GM18868 (cell line): ENCODE data around the gene TCF25.
"Not testable (repeated sequence)": the region's sequence is repeated elsewhere in the genome, so short reads cannot be mapped to it uniquely, and the experiment has no call there.

Source experiments
- ATAC-seq: cut with Tn5 transposase; IDR thresholded peaks from one replicate; pipeline ENCODE4 v1.9.1; 2021; ENCODE audit warnings: mild to moderate bottlenecking, moderate library complexity; ENCODE audit not compliant: unreplicated experiment

TCF25 gene, protein sequence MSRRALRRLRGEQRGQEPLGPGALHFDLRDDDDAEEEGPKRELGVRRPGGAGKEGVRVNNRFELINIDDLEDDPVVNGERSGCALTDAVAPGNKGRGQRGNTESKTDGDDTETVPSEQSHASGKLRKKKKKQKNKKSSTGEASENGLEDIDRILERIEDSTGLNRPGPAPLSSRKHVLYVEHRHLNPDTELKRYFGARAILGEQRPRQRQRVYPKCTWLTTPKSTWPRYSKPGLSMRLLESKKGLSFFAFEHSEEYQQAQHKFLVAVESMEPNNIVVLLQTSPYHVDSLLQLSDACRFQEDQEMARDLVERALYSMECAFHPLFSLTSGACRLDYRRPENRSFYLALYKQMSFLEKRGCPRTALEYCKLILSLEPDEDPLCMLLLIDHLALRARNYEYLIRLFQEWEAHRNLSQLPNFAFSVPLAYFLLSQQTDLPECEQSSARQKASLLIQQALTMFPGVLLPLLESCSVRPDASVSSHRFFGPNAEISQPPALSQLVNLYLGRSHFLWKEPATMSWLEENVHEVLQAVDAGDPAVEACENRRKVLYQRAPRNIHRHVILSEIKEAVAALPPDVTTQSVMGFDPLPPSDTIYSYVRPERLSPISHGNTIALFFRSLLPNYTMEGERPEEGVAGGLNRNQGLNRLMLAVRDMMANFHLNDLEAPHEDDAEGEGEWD

DNA sequence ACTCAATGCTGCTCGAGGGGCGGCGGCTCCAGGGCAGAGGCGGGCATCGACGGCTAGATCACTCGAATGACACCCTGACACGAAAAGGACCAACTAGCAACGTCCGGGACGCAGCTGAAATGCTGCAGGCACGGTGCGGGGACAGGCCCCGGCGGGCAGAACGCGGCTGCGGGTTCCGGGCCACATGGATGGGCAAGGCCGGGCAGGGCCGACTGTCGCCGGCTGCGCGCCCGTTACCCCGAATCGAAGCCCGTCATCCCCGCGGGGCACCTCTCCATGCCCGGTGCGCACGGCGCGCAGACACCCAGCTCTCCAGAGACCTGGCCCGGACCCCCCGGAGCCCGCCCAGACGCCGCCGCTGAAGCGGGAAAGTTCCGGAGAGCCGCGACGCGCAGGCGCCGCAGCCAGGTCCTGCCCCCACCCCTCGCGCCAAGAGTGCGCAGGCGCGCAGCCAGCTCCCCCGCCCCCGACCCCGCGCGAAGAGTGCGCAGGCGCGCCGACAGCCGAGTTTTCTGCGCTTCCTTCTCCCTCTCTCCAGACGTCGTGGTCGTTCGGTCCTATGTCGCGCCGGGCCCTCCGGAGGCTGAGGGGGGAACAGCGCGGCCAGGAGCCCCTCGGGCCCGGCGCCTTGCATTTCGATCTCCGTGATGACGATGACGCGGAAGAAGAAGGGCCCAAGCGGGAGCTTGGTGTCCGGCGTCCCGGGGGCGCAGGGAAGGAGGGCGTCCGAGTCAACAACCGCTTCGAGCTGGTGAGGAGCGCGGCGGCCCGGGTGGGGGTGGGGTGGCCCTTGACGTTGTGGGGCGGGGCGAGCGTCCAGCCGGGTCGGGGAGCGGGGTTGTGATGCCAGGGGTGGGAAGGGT is at the start of gene TCF25:
TSS of gene TCF25 (plus strand) at position 484 of the 863 bp plus-strand sequence. CDS start at position 560, 76 bp downstream.
- ATAC-seq, result peak; percentile 49

DNA sequence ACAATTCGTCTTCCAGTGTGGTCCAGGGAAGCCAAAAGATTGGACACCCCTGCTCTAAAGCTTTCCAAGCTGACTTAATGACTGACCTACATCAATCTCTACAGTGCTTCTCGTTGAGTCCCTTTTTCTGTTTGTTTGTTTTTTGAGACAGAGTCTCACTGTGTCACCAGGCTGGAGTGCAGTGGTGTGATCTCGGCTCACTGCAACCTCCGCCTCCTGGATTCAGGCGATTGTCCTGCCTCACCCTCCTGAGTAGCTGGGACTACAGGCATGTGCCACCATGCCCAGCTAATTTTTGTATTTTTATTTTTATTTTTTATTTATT is 49.6 kb upstream of the TCF25 start:
- ATAC-seq, result not testable (repeated sequence)

DNA sequence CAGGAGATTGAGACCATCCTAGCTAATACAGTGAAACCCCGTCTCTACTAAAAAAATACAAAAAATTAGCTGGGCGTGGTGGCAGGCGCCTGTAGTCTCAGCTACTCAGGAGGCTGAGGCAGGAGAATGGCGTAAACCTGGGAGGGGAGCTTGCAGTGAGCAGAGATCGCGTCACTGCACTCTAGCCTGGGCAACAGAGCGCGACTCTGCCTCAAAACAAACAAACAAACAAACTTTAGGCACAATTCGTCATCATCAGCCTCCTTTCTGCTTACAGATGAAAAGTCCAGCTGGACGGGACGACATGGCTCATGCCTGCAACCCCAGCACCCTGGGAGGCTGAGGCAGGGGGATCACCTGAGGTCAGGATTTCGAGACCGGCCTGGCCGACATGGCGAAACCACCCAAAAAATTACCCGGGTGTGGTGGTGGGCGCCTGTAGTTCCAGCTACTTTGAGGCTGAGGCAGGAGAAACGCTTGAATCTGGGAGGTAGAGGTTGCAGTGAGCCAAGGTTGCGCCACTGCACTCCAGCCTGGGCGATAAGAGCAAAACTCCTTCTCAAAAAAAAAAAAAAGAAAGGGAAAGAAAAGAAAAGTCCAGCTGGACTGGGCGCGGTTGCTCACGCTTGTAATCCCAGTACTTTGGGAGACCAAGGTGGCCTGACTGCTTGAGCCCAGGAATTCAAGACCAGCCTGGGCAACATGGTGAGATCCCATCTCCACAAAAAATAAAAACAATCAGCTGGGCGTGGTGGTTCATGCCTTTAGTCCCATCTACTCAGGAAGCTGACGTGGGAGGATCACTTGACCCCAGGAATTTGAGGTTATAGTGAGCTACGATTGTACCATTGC is 46.6 kb upstream of the TCF25 start:
- ATAC-seq, result no peak

DNA sequence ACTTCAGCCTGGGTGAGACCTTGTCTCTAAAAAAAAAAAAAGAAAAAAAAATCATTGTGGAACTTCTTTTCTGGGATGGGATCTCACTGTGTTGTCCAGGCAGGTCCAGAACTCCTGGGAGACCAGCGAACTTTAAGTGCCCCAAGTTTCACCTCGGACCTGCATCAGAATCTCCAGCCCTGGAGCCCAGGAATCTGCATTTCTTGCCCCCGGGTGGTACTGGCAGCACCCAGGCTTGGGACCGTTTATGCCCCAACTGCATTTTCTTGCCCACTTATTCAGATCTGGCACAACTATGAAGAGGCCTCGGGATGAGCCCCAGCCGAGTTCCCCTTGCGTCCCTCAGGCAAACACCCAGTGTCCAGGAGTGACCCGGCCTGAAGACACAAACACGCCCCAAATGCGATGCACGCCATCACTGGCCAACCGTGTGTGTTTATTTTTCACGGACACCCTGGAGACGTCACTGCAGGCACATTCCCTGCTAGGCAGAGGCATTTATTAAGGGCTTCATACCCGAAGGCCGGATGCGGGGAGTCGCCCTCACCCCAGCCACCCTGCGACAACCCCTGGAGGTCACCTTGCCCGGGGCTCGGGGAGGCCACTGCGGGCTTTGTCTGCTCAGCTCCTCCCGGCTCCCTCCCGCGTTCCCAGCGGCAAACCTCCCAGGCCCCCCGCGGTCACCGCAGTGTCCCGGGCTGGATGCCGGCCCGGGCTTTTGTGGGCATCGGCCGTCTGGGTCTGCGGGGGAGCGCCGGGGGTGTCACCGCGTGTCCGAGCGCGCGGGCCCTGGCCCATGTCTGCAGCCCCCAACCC is 45.8 kb upstream of the TCF25 start:
- ATAC-seq, result no peak

DNA sequence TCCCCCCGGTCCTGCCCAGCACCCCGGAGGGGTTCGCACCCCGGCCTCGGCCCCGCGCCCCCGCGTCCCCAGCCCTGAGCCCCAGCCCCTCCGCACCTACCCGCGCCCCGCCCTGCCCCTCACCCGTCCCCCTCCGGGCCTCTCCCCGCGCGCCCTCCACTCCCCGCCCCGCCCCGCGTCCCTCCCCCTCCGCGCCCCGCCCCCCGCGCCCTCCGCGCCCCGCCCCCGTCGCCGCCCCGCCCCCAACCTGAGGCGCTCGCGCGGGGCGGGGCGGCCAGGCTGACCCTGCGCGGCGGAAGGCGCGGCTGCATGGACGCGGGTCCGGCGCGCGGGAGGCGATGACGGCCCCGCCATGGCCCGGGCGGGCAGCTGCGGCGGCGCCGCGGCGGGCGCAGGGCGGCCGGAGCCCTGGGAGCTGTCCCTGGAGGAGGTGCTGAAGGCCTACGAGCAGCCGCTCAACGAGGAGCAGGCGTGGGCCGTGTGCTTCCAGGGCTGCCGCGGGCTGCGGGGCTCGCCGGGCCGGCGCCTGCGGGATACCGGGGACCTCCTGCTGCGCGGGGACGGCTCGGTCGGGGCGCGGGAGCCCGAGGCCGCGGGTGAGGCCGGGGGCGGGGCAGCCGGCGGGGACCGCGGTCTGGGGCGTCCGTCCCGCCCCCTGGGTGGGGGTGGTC is 45.1 kb upstream of the TCF25 start, which contains the start of gene SPIRE2:
TSS of gene SPIRE2 (plus strand) at position 277 of the 671 bp plus-strand sequence. CDS start at position 353, 76 bp downstream.
- no peak for ATAC-seq

DNA sequence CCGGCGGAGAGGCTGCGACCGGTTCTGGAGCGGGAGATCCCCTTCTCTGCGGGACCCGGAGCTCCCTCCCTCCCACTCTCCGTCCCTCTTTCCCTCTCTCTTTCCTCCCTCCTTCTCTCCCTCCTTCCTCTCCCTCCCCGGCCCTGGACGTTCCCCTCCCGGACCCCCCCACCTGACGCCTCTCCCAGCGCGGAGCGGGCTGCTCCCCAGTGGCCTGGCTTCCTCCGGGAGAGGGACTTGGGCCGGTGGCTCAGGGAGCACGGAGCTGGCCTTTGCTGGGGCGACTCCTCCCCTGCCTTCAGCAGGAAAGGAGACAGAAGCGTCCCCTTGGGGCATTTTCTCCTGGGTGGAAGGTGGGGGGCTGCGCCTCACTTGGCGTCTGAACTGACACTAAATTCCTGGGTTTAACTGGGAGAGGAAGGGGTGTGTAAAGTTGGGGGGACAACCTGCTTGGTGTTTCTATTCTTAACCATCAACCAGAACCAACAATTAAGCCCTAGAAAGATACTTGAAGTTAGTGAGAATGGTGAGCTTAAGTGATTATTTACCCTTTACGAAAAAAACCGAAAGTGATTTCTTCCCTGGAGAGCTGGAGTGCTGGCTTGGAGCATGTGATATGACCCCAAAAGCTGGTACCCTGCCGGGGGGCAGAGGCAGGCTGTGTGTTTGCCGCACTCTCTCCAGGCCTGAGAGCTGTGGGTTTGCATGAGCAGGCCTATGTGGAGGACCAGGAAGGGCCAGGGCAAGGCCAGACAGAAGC is 44.3 kb upstream of the TCF25 start:
- no peak for ATAC-seq

DNA sequence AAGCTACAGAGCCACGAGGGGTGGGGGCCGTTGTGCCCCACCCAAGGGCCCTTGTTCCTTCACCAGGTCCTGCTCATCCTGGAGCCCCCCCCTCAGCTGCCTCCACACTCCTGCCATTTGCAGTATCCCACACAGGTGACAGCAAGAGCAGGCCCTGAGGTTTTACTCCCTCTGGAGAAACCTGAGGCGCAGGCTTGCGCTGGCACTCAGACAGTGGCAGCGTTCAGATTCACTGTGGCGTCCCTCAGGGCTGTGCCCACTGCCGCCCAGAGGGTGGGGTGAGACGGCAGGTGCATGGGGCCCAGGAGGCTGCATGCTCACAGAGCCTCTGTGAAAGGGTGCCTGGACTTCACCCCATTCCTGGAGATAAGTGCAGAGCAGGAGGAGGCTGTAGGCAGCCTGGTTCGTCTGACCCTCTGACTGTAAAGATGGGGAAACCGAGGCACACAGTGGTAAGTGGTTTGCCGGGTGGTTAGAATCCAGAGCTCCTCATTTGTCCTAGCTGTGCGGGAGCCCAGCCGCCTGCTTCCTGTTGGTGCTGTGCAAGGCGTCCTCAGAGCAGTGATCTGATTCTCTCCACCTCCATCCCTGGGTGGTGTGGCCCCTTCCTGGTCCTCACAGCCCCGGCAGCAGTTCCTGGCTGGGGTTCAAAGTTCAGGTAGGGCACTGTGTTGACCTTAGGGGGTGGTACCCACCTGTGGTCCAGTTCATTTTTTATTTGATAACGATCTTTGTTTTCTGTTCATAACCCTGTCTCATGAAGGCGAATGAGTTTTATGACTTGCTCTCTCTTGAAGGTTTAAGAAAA is 43.6 kb upstream of the TCF25 start:
- ATAC-seq, result no peak

DNA sequence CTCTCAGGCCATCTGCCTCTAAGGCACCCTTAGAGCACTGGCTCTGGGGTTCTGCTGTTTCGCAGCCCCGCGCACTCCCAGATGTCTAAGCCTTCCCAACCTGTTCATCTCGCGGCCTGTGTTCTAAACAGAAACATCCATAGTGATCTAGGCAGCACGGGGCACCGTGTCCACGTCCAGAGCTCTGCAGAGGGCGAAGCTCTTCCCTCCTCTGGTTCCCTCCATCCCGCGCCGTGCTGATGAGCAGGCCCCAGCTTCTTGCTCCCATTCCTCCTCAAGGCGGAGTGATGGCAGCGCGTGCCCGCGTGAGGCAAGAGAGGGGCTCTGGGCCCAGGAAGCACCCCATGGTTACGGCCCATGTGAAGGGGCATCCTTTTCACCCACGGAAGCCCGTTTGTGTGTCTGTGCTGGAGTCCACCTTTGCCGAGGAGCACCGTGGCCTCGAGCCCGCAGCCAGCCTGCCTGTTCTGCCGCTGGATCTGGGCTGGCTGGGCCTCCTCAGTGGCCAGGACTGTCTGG is 41.5 kb upstream of the TCF25 start:
- no peak for ATAC-seq

DNA sequence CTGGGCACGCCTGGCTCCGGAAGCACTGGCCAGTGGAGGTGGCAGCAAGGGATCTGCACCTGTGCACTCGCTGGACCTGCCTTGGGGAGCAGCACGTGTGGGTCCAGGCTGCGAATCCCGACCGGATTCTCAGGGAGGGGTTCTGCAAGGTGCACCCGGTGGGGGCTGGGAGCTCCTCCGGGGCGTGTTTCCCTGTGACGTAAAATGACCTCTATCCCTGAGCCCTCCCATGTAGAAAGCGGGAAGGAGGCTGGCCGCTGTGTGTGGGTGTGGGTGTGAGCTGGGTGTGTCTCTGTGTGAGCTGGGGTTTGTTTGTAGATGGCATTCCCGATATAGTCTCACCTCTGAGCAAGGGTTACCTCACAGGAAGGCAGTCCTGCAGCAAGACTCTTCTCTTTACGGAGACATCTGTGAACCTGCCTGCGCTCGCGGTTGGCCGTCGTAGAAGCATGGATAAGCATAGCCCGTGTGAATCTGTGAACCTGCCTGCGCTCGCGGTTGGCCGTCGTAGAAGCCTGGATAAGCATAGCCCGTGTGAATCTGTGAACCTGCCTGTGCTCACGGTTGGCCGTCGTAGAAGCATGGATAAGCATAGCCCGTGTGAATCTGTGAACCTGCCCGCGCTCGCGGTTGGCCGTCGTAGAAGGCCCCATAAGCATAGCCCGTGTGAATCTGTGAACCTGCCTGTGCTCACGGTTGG is 39.6 kb upstream of the TCF25 start:
- not testable (repeated sequence) for ATAC-seq

DNA sequence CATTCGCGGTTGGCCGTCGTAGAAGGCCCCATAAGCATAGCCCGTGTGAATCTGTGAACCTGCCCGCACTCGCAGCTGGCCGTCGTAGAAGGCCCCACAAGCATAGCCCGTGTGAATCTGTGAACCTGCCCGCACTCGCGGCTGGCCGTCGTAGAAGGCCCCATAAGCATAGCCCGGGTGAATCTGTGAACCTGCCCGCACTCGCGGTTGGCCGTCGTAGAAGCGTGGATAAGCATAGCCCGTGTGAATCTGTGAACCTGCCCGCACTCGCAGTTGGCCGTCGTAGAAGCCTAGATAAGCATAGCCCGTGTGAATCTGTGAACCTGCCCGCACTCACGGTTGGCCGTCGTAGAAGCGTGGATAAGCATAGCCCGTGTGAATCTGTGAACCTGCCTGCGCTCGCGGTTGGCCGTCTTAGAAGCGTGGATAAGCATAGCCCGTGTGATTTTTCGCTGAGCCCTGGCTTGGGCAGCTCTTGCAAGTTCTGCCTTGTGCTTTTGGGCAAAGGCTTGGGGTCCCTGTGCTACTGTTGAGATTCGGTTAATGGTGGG is 38.5 kb upstream of the TCF25 start:
- ATAC-seq, result not testable (repeated sequence)

DNA sequence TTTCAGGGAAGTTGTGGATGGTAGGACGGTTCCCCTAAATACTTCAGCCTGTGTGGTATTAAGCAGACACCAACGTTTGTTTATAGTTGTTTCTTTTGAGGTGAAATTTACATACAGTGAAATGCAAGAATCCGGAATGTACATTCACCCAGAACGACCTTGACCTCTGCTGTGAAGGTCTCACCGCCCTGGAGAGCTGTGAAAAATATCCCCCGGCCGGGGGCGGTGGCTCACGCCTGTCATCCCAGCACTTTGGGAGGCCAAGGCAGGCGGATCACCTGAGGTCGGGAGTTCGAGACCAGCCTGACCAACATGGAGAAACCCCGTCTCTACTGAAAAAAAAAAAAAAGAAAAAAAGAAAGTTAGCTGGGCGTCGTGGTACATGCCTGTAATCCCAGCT is 36.9 kb upstream of the TCF25 start:
- not testable (repeated sequence) for ATAC-seq

DNA sequence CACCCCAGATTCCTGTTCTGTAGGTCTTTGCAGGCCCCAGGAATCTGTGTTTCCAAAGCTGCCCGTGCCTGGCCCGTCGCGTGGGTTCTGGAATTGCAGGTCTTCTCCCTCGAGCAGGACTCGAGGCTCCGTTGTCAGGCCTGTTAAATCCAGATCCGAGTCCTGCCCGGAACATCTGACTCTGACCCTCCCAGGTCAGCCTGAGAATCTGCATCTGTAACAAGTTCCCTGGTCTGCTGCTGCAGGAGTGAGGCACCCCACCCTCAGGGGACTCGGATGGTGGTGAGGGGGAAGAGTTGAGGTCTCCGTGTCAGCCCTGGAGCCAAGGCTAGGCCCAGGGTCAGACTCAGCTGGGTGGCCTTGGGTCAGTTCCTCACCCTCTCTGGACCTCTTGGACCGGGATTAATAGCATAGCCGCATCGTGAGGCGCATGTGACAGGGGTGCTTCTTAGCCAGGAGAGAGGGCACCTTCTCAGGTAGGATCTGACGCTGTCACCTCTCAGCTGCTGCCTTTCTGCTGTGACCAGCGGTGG is 36.3 kb upstream of the TCF25 start:
- no peak for ATAC-seq

DNA sequence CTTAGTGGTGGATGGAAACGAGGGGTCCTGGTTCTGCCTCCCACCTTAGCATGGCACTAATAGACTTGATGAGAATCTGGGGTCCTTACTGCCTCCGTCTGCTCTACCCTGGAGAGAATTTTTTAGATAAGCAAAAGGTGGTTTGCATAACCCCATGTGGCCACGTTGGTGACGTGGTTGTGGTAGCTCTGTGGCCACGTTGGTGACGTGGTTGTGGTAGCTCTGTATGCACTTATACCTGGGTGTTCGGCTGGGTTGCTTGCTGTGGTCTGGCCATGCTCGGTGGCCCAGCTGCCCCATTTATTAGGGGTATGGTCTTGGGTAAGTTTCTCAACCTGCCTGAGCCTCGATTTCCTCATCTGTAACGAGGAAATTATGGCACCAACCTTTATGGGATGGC is 32.1 kb upstream of the TCF25 start:
- no peak for ATAC-seq

DNA sequence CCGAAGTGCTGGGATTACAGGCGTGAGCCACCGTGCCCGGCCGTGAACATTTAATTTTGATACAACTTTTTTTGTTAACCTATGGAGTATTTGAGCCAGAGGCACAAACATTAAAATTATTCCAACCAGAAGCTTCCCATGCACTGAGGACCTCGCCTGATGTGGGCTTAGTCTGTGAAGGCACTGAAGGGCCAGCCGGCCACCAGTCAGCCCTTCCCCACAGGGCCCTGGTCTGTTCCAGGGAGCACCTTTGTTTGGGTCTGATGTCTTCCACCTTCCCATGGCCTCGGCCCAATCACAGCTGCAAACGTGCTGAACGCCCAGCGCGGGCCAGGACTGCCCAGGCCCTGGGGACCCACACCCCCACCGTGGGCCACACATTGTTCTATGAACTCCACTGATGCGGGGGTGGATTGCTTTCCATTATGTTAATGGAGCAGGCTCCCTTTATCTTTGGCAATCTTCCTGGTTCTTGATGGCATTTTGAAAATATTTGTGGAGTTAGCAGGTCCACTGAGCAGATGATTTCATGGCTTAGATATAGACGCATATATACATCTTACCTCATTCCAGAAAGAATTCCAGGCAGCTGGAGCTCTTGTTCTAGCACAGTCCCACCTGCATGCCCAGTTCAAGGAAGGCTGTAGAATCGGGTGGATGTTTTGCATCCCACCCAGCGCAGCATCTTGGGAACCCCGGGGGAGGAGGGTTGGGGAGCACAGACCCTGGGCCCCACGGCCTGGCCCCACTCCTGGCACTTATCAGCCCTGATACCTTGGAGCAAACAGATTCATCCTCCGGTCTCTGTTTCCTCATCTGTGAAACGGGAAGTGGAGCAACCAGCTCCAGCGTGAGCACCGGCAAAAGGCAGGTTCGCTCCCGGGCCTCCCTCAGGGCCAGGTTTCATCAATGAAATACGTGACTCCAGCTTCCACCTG is 30.7 kb upstream of the TCF25 start:
- ATAC-seq, result no peak
